K562 (cell line): ENCODE data around the gene FAM149B1. TPM values are rescaled to one million over a fixed set of nuclear protein-coding genes. Genes with fewer than 3 reads are reported as not detected.

Experiments used
- ADNP ChIP-seq: fragments of 200-800 bp; sonication (Bioruptor generic); IDR thresholded peaks from 2 replicates; pipeline ENCODE4 v1.6.1; 2016; ENCODE audit warnings: missing genetic modification characterization, missing compliant biosample characterization
- BHLHE40 ChIP-seq: IDR thresholded peaks from 2 replicates; pipeline ENCODE4 v1.6.1; 2011; ENCODE audit warnings: low read length, improper control_type of control experiment
- BRD9 ChIP-seq: fragments of 450-650 bp; IDR thresholded peaks from 2 replicates; pipeline ENCODE4 v1.6.1; 2018; ENCODE audit warnings: low read depth; ENCODE audit not compliant: partially characterized antibody
- CEBPG ChIP-seq, 3 experiments: fragments of 200-800 bp in 1 of 3; sonication (Bioruptor generic) in 1 of 3; sonication (generic) in 1 of 3; formaldehyde crosslinking in 1 of 3; IDR thresholded peaks in 2 of 3; conservative IDR thresholded peaks in 1 of 3; 2 replicates each; pipeline versions ENCODE4 v1.6.1 to v1.8.0; 2016 to 2022; ENCODE audit warnings: missing compliant biosample characterization in 2 of 3, missing genetic modification characterization in 2 of 3, mild to moderate bottlenecking in 1 of 3, missing genetic modification reagents in 1 of 3
- DPF2 ChIP-seq: fragments of 450-650 bp; IDR thresholded peaks from 2 replicates; pipeline ENCODE4 v1.6.1; 2016
- HDAC3 ChIP-seq: fragments of 450-650 bp; IDR thresholded peaks from 2 replicates; pipeline ENCODE4 v1.6.1; 2018; ENCODE audit warnings: borderline replicate concordance, mild to moderate bottlenecking, moderate library complexity; ENCODE audit not compliant: partially characterized antibody
- JUN ChIP-seq, 2 experiments: sonication (generic) in 1 of 2; formaldehyde crosslinking in 1 of 2; IDR thresholded peaks; 2 replicates each; pipeline versions ENCODE4 v1.6.1 to v1.8.0; 2012 to 2022; ENCODE audit warnings: borderline replicate concordance in 2 of 2, mild to moderate bottlenecking in 2 of 2, improper control_type of control experiment in 1 of 2, low read depth in 1 of 2, low read length in 1 of 2, missing genetic modification reagents in 1 of 2
- MAZ ChIP-seq, 2 experiments: fragments of 450-650 bp in 1 of 2; sonication (generic) in 1 of 2; formaldehyde crosslinking; IDR thresholded peaks in 1 of 2; conservative IDR thresholded peaks in 1 of 2; 2 replicates each; pipeline versions ENCODE4 v1.4.0 to v1.5.0; 2020; ENCODE audit warnings: mild to moderate bottlenecking in 1 of 2, missing genetic modification reagents in 1 of 2
- NR2C1 ChIP-seq, 2 experiments: fragments of 450-650 bp; IDR thresholded peaks; 2 replicates each; pipeline ENCODE4 v1.6.1; 2017; ENCODE audit warnings: mild to moderate bottlenecking in 2 of 2, antibody characterized with exemption in 1 of 2, inconsistent platforms in 1 of 2, missing compliant biosample characterization in 1 of 2, missing genetic modification characterization in 1 of 2
- PBX2 ChIP-seq, 2 experiments: IDR thresholded peaks in 1 of 2; conservative IDR thresholded peaks in 1 of 2; 2 replicates each; pipeline ENCODE4 v1.6.1; 2016; ENCODE audit warnings: low read depth in 2 of 2, mild to moderate bottlenecking in 1 of 2, missing compliant biosample characterization in 1 of 2, missing genetic modification characterization in 1 of 2, moderate library complexity in 1 of 2
- RHOXF2B ChIP-seq: fragments of 250-450 bp; sonication (Bioruptor Pico); conservative IDR thresholded peaks from 2 replicates; pipeline ENCODE4 v1.5.1; 2021
- SP2 ChIP-seq: IDR thresholded peaks from 2 replicates; pipeline ENCODE4 v1.6.1; 2011; ENCODE audit warnings: mild to moderate bottlenecking, low read depth, low read length, moderate library complexity; ENCODE audit not compliant: poor library complexity, severe bottlenecking; ENCODE audit errors: extremely low read depth
- ZBTB1 ChIP-seq: sonication (generic); formaldehyde crosslinking; IDR thresholded peaks from 2 replicates; pipeline ENCODE4 v1.8.1; 2023; ENCODE audit warnings: missing genetic modification reagents, low read depth, mild to moderate bottlenecking, borderline replicate concordance
- ZFP30 ChIP-seq: fragments of 250-450 bp; sonication (Bioruptor Pico); IDR thresholded peaks from 2 replicates; pipeline ENCODE4 v1.8.0; 2022; ENCODE audit warnings: moderate library complexity, mild to moderate bottlenecking, inconsistent platforms, borderline replicate concordance
- polyA plus RNA-seq, 8 experiments: library from polyadenylated mRNA; depleted of rRNA in 4 of 8; stranded (reverse) in 5 of 8; unstranded in 3 of 8; fragments of >200 nt; fragmentation: Nextera tagmentation in 2 of 8; fragmentation: Illumina TruSeq in 1 of 8; extraction: Ambion mirVana in 2 of 8; extraction: Trizol in 1 of 8; gene quantifications; 2 replicates each; pipeline versions ENCODE4 v1.2.1 to v1.2.3, GENCODE V29; 2011 to 2014; ENCODE audit warnings: inconsistent platforms in 1 of 8, missing spikeins in 1 of 8
- total RNA-seq, 7 experiments: library from RNA; depleted of rRNA in 6 of 7; stranded (reverse); fragments of >200 nt in 6 of 7; fragmentation: Illumina TruSeq in 2 of 7; extraction: Trizol in 2 of 7; gene quantifications; 2 replicates each; pipeline versions ENCODE4 v1.2.1 to v1.2.3, GENCODE V29; 2011 to 2021; ENCODE audit warnings: low replicate concordance in 1 of 7
- TF ChIP-seq, protein P1 (sequence below): fragments of 450-650 bp; IDR thresholded peaks from 2 replicates; pipeline ENCODE4 v1.6.1; 2016; ENCODE audit warnings: low read depth, mild to moderate bottlenecking, moderate library complexity
- TF ChIP-seq, protein P2 (sequence below): IDR thresholded peaks from 3 replicates; pipeline ENCODE4 v1.6.1; 2011; ENCODE audit warnings: borderline replicate concordance, mild to moderate bottlenecking, moderate library complexity; ENCODE audit not compliant: insufficient read length; ENCODE audit errors: extremely low read depth

Gene FAM149B1
- total and polyA plus RNA-seq, 9 of the 15 experiments (the other 6 are each of a cell fraction or from before 2014, with no cell fraction given): 4.2 to 18.5 (median 9.3) TPM

- peak; percentile 29 for TF ChIP-seq HDAC3
- peak; percentile 93 for TF ChIP-seq CEBPG (CRISPR knock-in tag; IDR thresholded peaks at IDR 0.05)
- peak; percentile 72 to 97 for TF ChIP-seq CEBPG (tag; conservative IDR thresholded peaks at IDR 0.05 in 1 of 2, IDR thresholded peaks at IDR 0.05 in 1 of 2)
- no peak for TF ChIP-seq BHLHE40
- TF ChIP-seq, protein P1, sequence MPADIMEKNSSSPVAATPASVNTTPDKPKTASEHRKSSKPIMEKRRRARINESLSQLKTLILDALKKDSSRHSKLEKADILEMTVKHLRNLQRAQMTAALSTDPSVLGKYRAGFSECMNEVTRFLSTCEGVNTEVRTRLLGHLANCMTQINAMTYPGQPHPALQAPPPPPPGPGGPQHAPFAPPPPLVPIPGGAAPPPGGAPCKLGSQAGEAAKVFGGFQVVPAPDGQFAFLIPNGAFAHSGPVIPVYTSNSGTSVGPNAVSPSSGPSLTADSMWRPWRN: 0 out of 2 replicates have a peak, but pooled peaks have one; percentile 31
- no peak for TF ChIP-seq RHOXF2B (CRISPR knock-in tag)
- TF ChIP-seq ADNP: no peak
- TF ChIP-seq ZBTB1: no peak
- TF ChIP-seq MAZ (CRISPR knock-in tag; conservative IDR thresholded peaks at IDR 0.05 in 1 of 2, IDR thresholded peaks at IDR 0.05 in 1 of 2): no peak; a peak in 1 of 4 replicates
- peak; percentile 96 for TF ChIP-seq JUN (IDR thresholded peaks at IDR 0.05; ENCODE audit: borderline replicate concordance, low read depth, low read length)
- peak; percentile 71; the same call in 1 of the 2 replicates for TF ChIP-seq JUN (CRISPR knock-in tag; IDR thresholded peaks at IDR 0.05; ENCODE audit: borderline replicate concordance)
- no peak for TF ChIP-seq SP2
- TF ChIP-seq DPF2: peak; percentile 94
- no peak for TF ChIP-seq PBX2 (CRISPR knock-in tag; IDR thresholded peaks at IDR 0.05; ENCODE audit: low read depth)
- no peak for TF ChIP-seq PBX2 (tag; conservative IDR thresholded peaks at IDR 0.05; ENCODE audit: low read depth)
- TF ChIP-seq NR2C1 (IDR thresholded peaks at IDR 0.05): no peak
- no peak; the same call in 1 of the 2 replicates for TF ChIP-seq NR2C1 (tag; IDR thresholded peaks at IDR 0.05)
- TF ChIP-seq, protein P2, sequence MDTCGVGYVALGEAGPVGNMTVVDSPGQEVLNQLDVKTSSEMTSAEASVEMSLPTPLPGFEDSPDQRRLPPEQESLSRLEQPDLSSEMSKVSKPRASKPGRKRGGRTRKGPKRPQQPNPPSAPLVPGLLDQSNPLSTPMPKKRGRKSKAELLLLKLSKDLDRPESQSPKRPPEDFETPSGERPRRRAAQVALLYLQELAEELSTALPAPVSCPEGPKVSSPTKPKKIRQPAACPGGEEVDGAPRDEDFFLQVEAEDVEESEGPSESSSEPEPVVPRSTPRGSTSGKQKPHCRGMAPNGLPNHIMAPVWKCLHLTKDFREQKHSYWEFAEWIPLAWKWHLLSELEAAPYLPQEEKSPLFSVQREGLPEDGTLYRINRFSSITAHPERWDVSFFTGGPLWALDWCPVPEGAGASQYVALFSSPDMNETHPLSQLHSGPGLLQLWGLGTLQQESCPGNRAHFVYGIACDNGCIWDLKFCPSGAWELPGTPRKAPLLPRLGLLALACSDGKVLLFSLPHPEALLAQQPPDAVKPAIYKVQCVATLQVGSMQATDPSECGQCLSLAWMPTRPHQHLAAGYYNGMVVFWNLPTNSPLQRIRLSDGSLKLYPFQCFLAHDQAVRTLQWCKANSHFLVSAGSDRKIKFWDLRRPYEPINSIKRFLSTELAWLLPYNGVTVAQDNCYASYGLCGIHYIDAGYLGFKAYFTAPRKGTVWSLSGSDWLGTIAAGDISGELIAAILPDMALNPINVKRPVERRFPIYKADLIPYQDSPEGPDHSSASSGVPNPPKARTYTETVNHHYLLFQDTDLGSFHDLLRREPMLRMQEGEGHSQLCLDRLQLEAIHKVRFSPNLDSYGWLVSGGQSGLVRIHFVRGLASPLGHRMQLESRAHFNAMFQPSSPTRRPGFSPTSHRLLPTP: no peak
- peak; percentile 66 for TF ChIP-seq BRD9
- TF ChIP-seq ZFP30: no peak
These were observed 94.3 kb downstream of the FAM149B1 start (continued) for GRCh38 chr10:73262105-73262730.
